ENCODE results near the gene VDAC2.
A peak's percentile ranks its signal among the peaks of the same experiment; 100 is the strongest.

Gene VDAC2

GRCh38 chr10:75210282-75211006, at the start of gene VDAC2:
Gene VDAC2 (plus strand): TSS chr10:75210796. CDS start chr10:75211159, 363 bp downstream.
- peaks cover 2% of the 10 kb centered on the region; the same call in 1 of the 2 replicates for H3K4me1 ChIP-seq (ENCODE audit: control insufficient read depth, insufficient read depth, low read length)
- TF ChIP-seq YY2 (tag by site-specific recombination; IDR thresholded peaks at IDR 0.05), result peak; percentile 91
- TF ChIP-seq ZFP41 (tag by site-specific recombination; IDR thresholded peaks at IDR 0.05; ENCODE audit: borderline replicate concordance), result no peak
- no peak for TF ChIP-seq ZNF654 (tag by site-specific recombination; IDR thresholded peaks at IDR 0.05; ENCODE audit: low read depth)
- peak; percentile 95 for TF ChIP-seq KLF9 (tag by site-specific recombination; IDR thresholded peaks at IDR 0.05; ENCODE audit: low read depth)
- 0 out of 2 replicates have a peak, but pooled peaks have one; percentile 61 for TF ChIP-seq ZNF610 (tag by site-specific recombination; IDR thresholded peaks at IDR 0.05; ENCODE audit: borderline replicate concordance)
- peak; percentile 26; the same call in 1 of the 2 replicates for TF ChIP-seq GLI4 (tag by site-specific recombination; IDR thresholded peaks at IDR 0.05)
- no peak for TF ChIP-seq ZBTB1 (tag by site-specific recombination; IDR thresholded peaks at IDR 0.05)
- TF ChIP-seq ZNF561 (tag by site-specific recombination; IDR thresholded peaks at IDR 0.05; ENCODE audit: borderline replicate concordance), result peak; percentile 50; the same call in 1 of the 2 replicates
- no peak for TF ChIP-seq TRIM28 (IDR thresholded peaks at IDR 0.05; ENCODE audit: borderline replicate concordance, low read length)
- TF ChIP-seq ZFHX2 (tag by site-specific recombination; conservative IDR thresholded peaks at IDR 0.05), result peak; percentile 93
- peak; percentile 100 for TF ChIP-seq ZNF341 (tag by site-specific recombination; IDR thresholded peaks at IDR 0.05; ENCODE audit: low read depth)
- TF ChIP-seq ZBTB44 (tag by site-specific recombination; IDR thresholded peaks at IDR 0.05), result no peak
- peak; percentile 78 for TF ChIP-seq KLF7 (tag by site-specific recombination; IDR thresholded peaks at IDR 0.05; ENCODE audit: borderline replicate concordance)
- peak; percentile 100 for TF ChIP-seq ZNF335 (tag by site-specific recombination; conservative IDR thresholded peaks at IDR 0.05)
- TF ChIP-seq ZXDB (tag by site-specific recombination; IDR thresholded peaks at IDR 0.05), result peak; percentile 95
- TF ChIP-seq OSR2 (tag by site-specific recombination; IDR thresholded peaks at IDR 0.05), result peak; percentile 68
- no peak for TF ChIP-seq ZNF488 (tag by site-specific recombination; IDR thresholded peaks at IDR 0.05)
- no peak for TF ChIP-seq ZNF707 (tag by site-specific recombination; IDR thresholded peaks at IDR 0.05)
- TF ChIP-seq INSM2 (tag by site-specific recombination; IDR thresholded peaks at IDR 0.05), result 0 out of 2 replicates have a peak, but pooled peaks have one; percentile 42
- TF ChIP-seq ZNF223 (tag by site-specific recombination; IDR thresholded peaks at IDR 0.05), result no peak
- no peak for TF ChIP-seq ZNF133 (tag by site-specific recombination; IDR thresholded peaks at IDR 0.05)
- 0 out of 2 replicates have a peak, but pooled peaks have one; percentile 3 for TF ChIP-seq ZNF146 (tag by site-specific recombination; IDR thresholded peaks at IDR 0.05)
- TF ChIP-seq SP3 (tag by site-specific recombination; IDR thresholded peaks at IDR 0.05), result peak; percentile 95
- peak; percentile 91 for TF ChIP-seq PATZ1 (tag by site-specific recombination; IDR thresholded peaks at IDR 0.05)
- TF ChIP-seq FEZF1 (tag by site-specific recombination; IDR thresholded peaks at IDR 0.05), result peak; percentile 32; the same call in 1 of the 2 replicates
- TF ChIP-seq ZNF266 (tag by site-specific recombination; IDR thresholded peaks at IDR 0.05; ENCODE audit: low read depth), result no peak
- TF ChIP-seq KLF8 (tag by site-specific recombination; IDR thresholded peaks at IDR 0.05), result peak; percentile 99
- no peak for TF ChIP-seq ATF2 (tag by site-specific recombination; IDR thresholded peaks at IDR 0.05; ENCODE audit: low read depth)

More at GRCh38 chr10:75210282-75211006, at the start of gene VDAC2:
- no peaks in the 10 kb centered on the region for H3K9me3 ChIP-seq (ENCODE audit: control insufficient read depth, insufficient read depth, low read depth, low read length)
- CTCF ChIA-PET, result interaction anchor here (0.6 to 1.4 kb wide), 9 partner anchors 16 to 1511 kb away, joined by 3 to 6 read pairs (median 3); partner anchors contain the start of gene COMTD1
- H3K36me3 ChIP-seq (ENCODE audit: control insufficient read depth in 2 of 2, insufficient read depth in 1 of 2, low read length in 2 of 2), result peaks cover 27 to 36% of the 10 kb centered on the region in 2 experiments; a peak in 2 of 3 replicates
- peak within 1 kb of the TSS; percentile 95 for H3K4me3 ChIP-seq (ENCODE audit: low read depth, low read length)
- POLR2A ChIA-PET, result interaction anchor here (0.6 to 3.4 kb wide), 17 partner anchors 8 to 1210 kb away, joined by 3 to 36 read pairs (median 6); partner anchors contain the start of genes COMTD1 and SAMD8
- H3K27ac ChIP-seq (ENCODE audit: extremely low read depth, low read depth, low read length), result peak within 1 kb of the TSS; percentile 97
